HepG2 (cell line): ENCODE results near the gene ABCA4. TPM values are rescaled to one million over a fixed set of nuclear protein-coding genes. Genes with fewer than 3 reads are reported as not detected.

Source experiments
- ARID5B ChIP-seq: IDR thresholded peaks from 2 replicates; pipeline ENCODE4 v1.4.0; 2020; ENCODE audit warnings: mild to moderate bottlenecking, missing genetic modification reagents
- CTCF ChIP-seq: sonication (generic); formaldehyde crosslinking; IDR thresholded peaks from 2 replicates; pipeline ENCODE4 v1.5.0; 2020; ENCODE audit warnings: mild to moderate bottlenecking, missing genetic modification reagents, moderate library complexity
- DZIP1 ChIP-seq: sonication (generic); formaldehyde crosslinking; IDR thresholded peaks from 2 replicates; pipeline ENCODE4 v1.5.0; 2020; ENCODE audit warnings: mild to moderate bottlenecking, missing genetic modification reagents
- EEA1 ChIP-seq: sonication (generic); formaldehyde crosslinking; IDR thresholded peaks from 2 replicates; pipeline ENCODE4 v1.5.1; 2020; ENCODE audit warnings: mild to moderate bottlenecking, missing genetic modification reagents, borderline replicate concordance
- FOSL2 ChIP-seq: sonication (generic); formaldehyde crosslinking; IDR thresholded peaks from 2 replicates; pipeline ENCODE4 v1.4.0; 2020; ENCODE audit warnings: missing genetic modification reagents
- MBNL3 ChIP-seq: fragments of 250-450 bp; sonication (Bioruptor Pico); conservative IDR thresholded peaks from 2 replicates; pipeline ENCODE4 v1.8.0; 2022; ENCODE audit warnings: mild to moderate bottlenecking, inconsistent platforms
- MLLT10 ChIP-seq: sonication (generic); formaldehyde crosslinking; IDR thresholded peaks from 2 replicates; pipeline ENCODE4 v1.4.0; 2020; ENCODE audit warnings: missing genetic modification reagents
- MXI1 ChIP-seq: IDR thresholded peaks from 3 replicates; pipeline ENCODE4 v1.6.1; 2012; ENCODE audit warnings: low read depth, low read length, inconsistent platforms, borderline replicate concordance
- NR1H2 ChIP-seq: sonication (generic); formaldehyde crosslinking; IDR thresholded peaks from 2 replicates; pipeline ENCODE4 v1.8.1; 2022; ENCODE audit warnings: low read depth, missing genetic modification reagents, borderline replicate concordance
- TARDBP ChIP-seq: sonication (generic); formaldehyde crosslinking; IDR thresholded peaks from 2 replicates; pipeline ENCODE4 v1.8.0; 2022; ENCODE audit warnings: mild to moderate bottlenecking, missing genetic modification reagents
- U2AF1 ChIP-seq: fragments of 200-400 bp; formaldehyde crosslinking; optimal IDR thresholded peaks from 2 replicates; pipeline ENCODE3; 2017; ENCODE audit warnings: mild to moderate bottlenecking, low read depth, low read length
- ZBTB20 ChIP-seq: sonication (generic); formaldehyde crosslinking; IDR thresholded peaks from 2 replicates; pipeline ENCODE4 v1.8.1; 2023; ENCODE audit warnings: missing genetic modification reagents, low read depth, mild to moderate bottlenecking, borderline replicate concordance
- ZNF703 ChIP-seq: sonication (generic); formaldehyde crosslinking; IDR thresholded peaks from 2 replicates; pipeline ENCODE4 v1.5.1; 2020; ENCODE audit warnings: missing genetic modification reagents, mild to moderate bottlenecking, moderate library complexity, borderline replicate concordance
- ZNF768 ChIP-seq: sonication (generic); formaldehyde crosslinking; IDR thresholded peaks from 2 replicates; pipeline ENCODE4 v1.4.0; 2020; ENCODE audit warnings: missing genetic modification reagents
- ZNF83 ChIP-seq: sonication (generic); formaldehyde crosslinking; IDR thresholded peaks from 2 replicates; pipeline ENCODE4 v1.4.0; 2020; ENCODE audit warnings: missing genetic modification reagents, mild to moderate bottlenecking, borderline replicate concordance
- ZNF850 ChIP-seq: sonication (generic); formaldehyde crosslinking; conservative IDR thresholded peaks from 2 replicates; pipeline ENCODE4 v1.9.0; 2021; ENCODE audit warnings: mild to moderate bottlenecking, missing genetic modification reagents
- ZSCAN12 ChIP-seq: sonication (generic); formaldehyde crosslinking; IDR thresholded peaks from 2 replicates; pipeline ENCODE4 v1.9.0; 2021; ENCODE audit warnings: mild to moderate bottlenecking, missing genetic modification reagents
- polyA plus RNA-seq, 8 experiments: library from polyadenylated mRNA; depleted of rRNA in 3 of 8; stranded (reverse) in 7 of 8; unstranded in 1 of 8; fragments of >200 nt; fragmentation: Illumina TruSeq in 4 of 8; extraction: Trizol in 4 of 8; gene quantifications; 2 replicates each; pipeline versions ENCODE4 v1.2.1 to v1.2.3, GENCODE V29; 2011 to 2016; ENCODE audit warnings: low read depth in 4 of 8, missing spikeins in 1 of 8, mixed read lengths in 1 of 8; ENCODE audit not compliant: insufficient read depth in 1 of 8
- total RNA-seq, 5 experiments: library from RNA; depleted of rRNA; stranded (reverse); fragments of >200 nt; fragmentation: Illumina TruSeq; extraction: Trizol; gene quantifications; 2 replicates each; pipeline ENCODE4 v1.2.3, GENCODE V29; 2016; ENCODE audit warnings: low read depth in 1 of 5

The ABCA4 gene
- total and polyA plus RNA-seq, 2 of the 13 experiments (the other 11 are each of a cell fraction or from before 2014, with no cell fraction given) = 0.24 to 0.67 TPM

GRCh38 chr1:94027721-94028515, 93.0 kb downstream of the ABCA4 start (continued):
- TF ChIP-seq ARID5B (peak; percentile 74), MLLT10 (CRISPR knock-in tag) (no peak), ZNF768 (CRISPR knock-in tag) (no peak), NR1H2 (CRISPR knock-in tag) (no peak), ZNF850 (no peak), MXI1 (no peak), DZIP1 (CRISPR knock-in tag) (no peak), CTCF (CRISPR knock-in tag) (no peak), MBNL3 (CRISPR knock-in tag) (no peak), ZSCAN12 (CRISPR knock-in tag) (no peak), ZBTB20 (CRISPR knock-in tag) (no peak), ZNF83 (no peak), U2AF1 (no peak), FOSL2 (peak; percentile 28; the same call in 1 of the 2 replicates), ZNF703 (CRISPR knock-in tag) (no peak), EEA1 (CRISPR knock-in tag) (no peak), TARDBP (CRISPR knock-in tag) (no peak)
